ENCODE data around the gene ZFPM1. TPM values are rescaled to one million over a fixed set of nuclear protein-coding genes. Genes with fewer than 3 reads are reported as not detected.

The ZFPM1 gene
- total and polyA plus RNA-seq, 4 donors, result 0.57 to 9.0 (median 2.8) TPM

DNA sequence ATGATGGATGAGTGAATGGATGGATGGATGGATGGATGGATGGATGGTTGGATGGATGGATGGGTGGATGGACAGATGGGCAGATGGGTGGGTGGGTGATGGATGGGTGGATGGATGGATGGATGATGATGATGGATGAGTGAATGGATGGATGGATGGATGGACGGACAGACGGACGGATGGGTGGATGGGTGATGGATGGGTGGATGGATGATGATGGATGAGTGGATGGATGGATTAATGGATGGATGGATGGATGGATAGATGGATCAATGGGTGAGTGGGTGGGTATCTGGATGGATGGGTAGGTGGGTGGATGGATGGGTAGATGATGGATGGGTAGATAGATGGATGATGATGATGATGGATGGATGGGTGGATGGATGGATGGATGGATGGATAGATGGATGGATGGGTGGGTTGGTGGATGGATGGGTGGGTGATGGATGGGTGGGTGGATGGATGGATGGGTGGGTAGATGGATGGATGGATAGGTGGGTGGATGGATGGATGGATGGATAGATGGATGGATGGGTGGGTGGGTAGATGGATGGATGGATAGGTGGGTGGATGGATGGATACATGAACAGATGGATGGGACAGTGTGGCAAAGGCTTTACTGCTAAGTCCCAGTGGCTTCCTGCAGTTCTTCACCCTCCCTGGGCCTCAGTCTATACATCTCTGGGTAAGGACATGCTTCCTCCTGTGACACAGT, 30.2 kb upstream of the ZFPM1 start:
- 51 to 60% methylated on average over 3 of the region's 3 CpGs for WGBS, 2 donors
- Histone ChIP-seq H3K27ac (ENCODE audit: low read depth in 1 of 2, low read length in 1 of 2) (no peak overlapping the region), H3K9me3 (ENCODE audit: control insufficient read depth in 4 of 4, insufficient read depth in 3 of 4, low read length in 3 of 4) (peaks cover 0 to 2% (median 0%) of the 10 kb centered on the region in 4 donors), H3K36me3 (ENCODE audit: control insufficient read depth in 4 of 4, insufficient read depth in 4 of 4, low read length in 4 of 4) (no peaks in the 10 kb centered on the region), H3K9ac (ENCODE audit: insufficient read depth in 1 of 2, low read length in 2 of 2) (no peak overlapping the region), H3K27me3 (ENCODE audit: control insufficient read depth in 3 of 3, insufficient read depth in 3 of 3, low read length in 2 of 3) (no peaks in the 10 kb centered on the region), H3K4me3 (no peak overlapping the region), H3K4me1 (ENCODE audit: control insufficient read depth in 5 of 5, insufficient read depth in 5 of 5, low read length in 5 of 5) (no peaks in the 10 kb centered on the region)
- TF ChIP-seq, protein P1, sequence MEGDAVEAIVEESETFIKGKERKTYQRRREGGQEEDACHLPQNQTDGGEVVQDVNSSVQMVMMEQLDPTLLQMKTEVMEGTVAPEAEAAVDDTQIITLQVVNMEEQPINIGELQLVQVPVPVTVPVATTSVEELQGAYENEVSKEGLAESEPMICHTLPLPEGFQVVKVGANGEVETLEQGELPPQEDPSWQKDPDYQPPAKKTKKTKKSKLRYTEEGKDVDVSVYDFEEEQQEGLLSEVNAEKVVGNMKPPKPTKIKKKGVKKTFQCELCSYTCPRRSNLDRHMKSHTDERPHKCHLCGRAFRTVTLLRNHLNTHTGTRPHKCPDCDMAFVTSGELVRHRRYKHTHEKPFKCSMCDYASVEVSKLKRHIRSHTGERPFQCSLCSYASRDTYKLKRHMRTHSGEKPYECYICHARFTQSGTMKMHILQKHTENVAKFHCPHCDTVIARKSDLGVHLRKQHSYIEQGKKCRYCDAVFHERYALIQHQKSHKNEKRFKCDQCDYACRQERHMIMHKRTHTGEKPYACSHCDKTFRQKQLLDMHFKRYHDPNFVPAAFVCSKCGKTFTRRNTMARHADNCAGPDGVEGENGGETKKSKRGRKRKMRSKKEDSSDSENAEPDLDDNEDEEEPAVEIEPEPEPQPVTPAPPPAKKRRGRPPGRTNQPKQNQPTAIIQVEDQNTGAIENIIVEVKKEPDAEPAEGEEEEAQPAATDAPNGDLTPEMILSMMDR (IDR thresholded peaks at IDR 0.05; ENCODE audit: control extremely low read depth, extremely low read depth), result no peak
- ATAC-seq (ENCODE audit: insufficient read depth, low FRiP score), result no peak
- DNase-seq, result no peak

DNA sequence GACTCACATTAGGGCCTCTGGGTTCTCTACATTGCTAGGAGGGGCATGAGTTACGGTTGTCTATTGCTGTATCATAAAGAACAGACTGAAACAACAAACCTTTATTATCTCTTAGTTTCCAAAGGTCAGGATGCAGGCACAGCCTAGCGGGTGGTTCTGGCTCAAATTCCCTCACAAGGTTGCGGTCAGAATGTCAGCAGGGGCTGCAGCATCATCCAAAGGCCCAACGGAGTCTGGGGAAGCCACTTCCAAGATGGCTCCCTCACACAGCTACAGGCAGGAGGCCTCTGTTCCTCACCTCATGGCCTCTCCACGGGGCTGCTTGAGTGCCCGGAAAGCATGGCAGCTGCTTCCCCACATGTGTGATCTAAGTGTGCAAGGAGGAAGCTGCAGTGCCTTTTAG, 29.6 kb upstream of the ZFPM1 start:
- H3K4me3 ChIP-seq, result no peak overlapping the region
- H3K9ac ChIP-seq (ENCODE audit: insufficient read depth in 1 of 2, low read length in 2 of 2), result no peak overlapping the region
- H3K9me3 ChIP-seq (ENCODE audit: control insufficient read depth in 4 of 4, insufficient read depth in 3 of 4, low read length in 3 of 4), result peaks cover 0 to 2% (median 0%) of the 10 kb centered on the region in 4 donors
- no peaks in the 10 kb centered on the region for H3K4me1 ChIP-seq (ENCODE audit: control insufficient read depth in 5 of 5, insufficient read depth in 5 of 5, low read length in 5 of 5)
- H3K36me3 ChIP-seq (ENCODE audit: control insufficient read depth in 4 of 4, insufficient read depth in 4 of 4, low read length in 4 of 4), result no peaks in the 10 kb centered on the region
- DNase-seq (no peak), ATAC-seq (ENCODE audit: insufficient read depth, low FRiP score) (no peak)
- 84 to 87% methylated on average over 6 of the region's 6 CpGs for WGBS, 2 donors
- H3K27ac ChIP-seq (ENCODE audit: low read depth in 1 of 2, low read length in 1 of 2), result no peak overlapping the region
- H3K27me3 ChIP-seq (ENCODE audit: control insufficient read depth in 3 of 3, insufficient read depth in 3 of 3, low read length in 2 of 3), result no peaks in the 10 kb centered on the region
- TF ChIP-seq, protein P1 (IDR thresholded peaks at IDR 0.05; ENCODE audit: control extremely low read depth, extremely low read depth), result no peak

GRCh38 chr16:88424587-88425235, 28.4 kb upstream of the ZFPM1 start:
- DNase-seq (no peak), ATAC-seq (ENCODE audit: insufficient read depth, low FRiP score) (no peak)
- no peaks in the 10 kb centered on the region for H3K36me3 ChIP-seq (ENCODE audit: control insufficient read depth in 4 of 4, insufficient read depth in 4 of 4, low read length in 4 of 4)
- TF ChIP-seq, protein P1 (IDR thresholded peaks at IDR 0.05; ENCODE audit: control extremely low read depth, extremely low read depth), result no peak
- no peak overlapping the region for H3K9ac ChIP-seq (ENCODE audit: insufficient read depth in 1 of 2, low read length in 2 of 2)
- no peaks in the 10 kb centered on the region for H3K27me3 ChIP-seq (ENCODE audit: control insufficient read depth in 3 of 3, insufficient read depth in 3 of 3, low read length in 2 of 3)
- no peak overlapping the region for H3K4me3 ChIP-seq
- H3K9me3 ChIP-seq (ENCODE audit: control insufficient read depth in 4 of 4, insufficient read depth in 3 of 4, low read length in 3 of 4), result peaks cover 0 to 2% (median 0%) of the 10 kb centered on the region in 4 donors
- peaks cover 0 to 4% (median 0%) of the 10 kb centered on the region in 5 donors for H3K4me1 ChIP-seq (ENCODE audit: control insufficient read depth in 5 of 5, insufficient read depth in 5 of 5, low read length in 5 of 5)
- WGBS, 2 donors, result 41 to 42% methylated on average over 24 of the region's 24 CpGs
- no peak overlapping the region for H3K27ac ChIP-seq (ENCODE audit: low read depth in 1 of 2, low read length in 1 of 2)

Measured in lung (tissue), 12 donors.